CD8-positive, alpha-beta memory T cell (primary cell): Measurements from ENCODE around the gene SFTPB. TPM values are rescaled to one million over a fixed set of nuclear protein-coding genes. Genes with fewer than 3 reads are reported as not detected.
A peak's percentile ranks its signal among the peaks of the same experiment; 100 is the strongest.
"Not testable (repeated sequence)": the region's sequence is repeated elsewhere in the genome, so short reads cannot be mapped to it uniquely, and the experiment has no call there.

Experiments used
- CTCF ChIA-PET: fragments of 350-600 bp; sonication (Branson Sonifier 250); formaldehyde crosslinking; loops from one replicate; lab custom pipeline; 2021; ENCODE audit warnings: antibody characterized with exemption; lab: Charles Lee
- POLR2A ChIA-PET: fragments of 350-600 bp; sonication (Branson Sonifier 250); formaldehyde crosslinking; loops from one replicate; lab custom pipeline; 2021; ENCODE audit warnings: antibody characterized with exemption; lab: Charles Lee
- DNase-seq, 5 donors: peaks; one replicate each; pipeline versions ENCODE4 v3.0.0 to v3.0.0-alpha.2; 2020 to 2022; ENCODE audit warnings: mixed read lengths in 1 of 5
- H3K27ac ChIP-seq: one replicate; pipeline ENCODE4 v1.7.0; 2013; ENCODE audit warnings: low read depth, mild to moderate bottlenecking, low read length, moderate library complexity
- H3K27me3 ChIP-seq: 2 replicates; pipeline ENCODE4 v1.7.0; 2013; ENCODE audit warnings: low read length, mild to moderate bottlenecking; ENCODE audit not compliant: insufficient read depth, poor library complexity, severe bottlenecking
- H3K36me3 ChIP-seq: 2 replicates; pipeline ENCODE4 v1.7.0; 2013; ENCODE audit warnings: mild to moderate bottlenecking, low read length, moderate library complexity; ENCODE audit not compliant: insufficient read depth
- H3K4me1 ChIP-seq: 2 replicates; pipeline ENCODE4 v1.7.0; 2013; ENCODE audit warnings: mild to moderate bottlenecking, low read length, moderate library complexity; ENCODE audit not compliant: insufficient read depth
- H3K4me3 ChIP-seq: 2 replicates; pipeline ENCODE4 v1.7.0; 2013; ENCODE audit warnings: mild to moderate bottlenecking, low read length
- H3K9me3 ChIP-seq: 2 replicates; pipeline ENCODE4 v1.7.0; 2013; ENCODE audit warnings: mild to moderate bottlenecking, low read length
- H3K27ac Mint-ChIP-seq, 8 donors: one replicate each; pipeline ENCODE4 v1.8.0; 2020 to 2021; ENCODE audit warnings: mixed read lengths in 8 of 8, mild to moderate bottlenecking in 6 of 8, inconsistent platforms in 3 of 8, moderate library complexity in 3 of 8
- H3K27me3 Mint-ChIP-seq, 2 donors: one replicate each; pipeline ENCODE4 v1.8.0; 2020 to 2021; ENCODE audit warnings: mixed read lengths in 2 of 2, mild to moderate bottlenecking in 1 of 2, moderate library complexity in 1 of 2
- H3K36me3 Mint-ChIP-seq, 3 donors: one replicate each; pipeline ENCODE4 v1.8.0; 2020 to 2021; ENCODE audit warnings: mixed read lengths in 3 of 3, inconsistent platforms in 1 of 3, mild to moderate bottlenecking in 1 of 3
- H3K4me1 Mint-ChIP-seq, 3 donors: one replicate each; pipeline ENCODE4 v1.8.0; 2020 to 2021; ENCODE audit warnings: mixed read lengths in 3 of 3, inconsistent platforms in 1 of 3, mild to moderate bottlenecking in 1 of 3
- H3K4me3 Mint-ChIP-seq, 7 donors: one replicate each; pipeline ENCODE4 v1.8.0; 2020 to 2021; ENCODE audit warnings: mixed read lengths in 7 of 7, mild to moderate bottlenecking in 6 of 7, moderate library complexity in 4 of 7, inconsistent platforms in 2 of 7
- H3K9me3 Mint-ChIP-seq, 5 donors: one replicate each; pipeline ENCODE4 v1.8.0; 2020 to 2022; ENCODE audit warnings: mixed read lengths in 5 of 5, mild to moderate bottlenecking in 3 of 5, moderate library complexity in 2 of 5, inconsistent platforms in 1 of 5
- polyA plus RNA-seq: library from polyadenylated mRNA; unstranded; fragments of 300-500 nt; fragmentation: Illumina TruSeq; gene quantifications from one replicate; pipeline ENCODE4 v1.2.3, GENCODE V29; 2021
- total RNA-seq, 2 experiments: library from RNA; stranded (reverse); gene quantifications; one replicate each; pipeline ENCODE4 v1.2.3, GENCODE V29; 2021

SFTPB gene
- total and polyA plus RNA-seq, 3 experiments from 2014 or later, result not detected

- Mint-ChIP-seq H3K9me3 (no peaks in the 10 kb centered on the region), H3K36me3 (no peaks in the 10 kb centered on the region), H3K27ac (peak overlapping the region in 2 of 8 donors; percentile 2 to 11), H3K4me1 (no peaks in the 10 kb centered on the region), H3K4me3 (no peak overlapping the region), H3K27me3 (peaks cover 0 to 3% of the 10 kb centered on the region in 2 donors)
- Histone ChIP-seq H3K9me3 (no peaks in the 10 kb centered on the region), H3K4me1 (no peaks in the 10 kb centered on the region), H3K36me3 (no peaks in the 10 kb centered on the region), H3K27ac (no peak overlapping the region), H3K4me3 (no peak overlapping the region), H3K27me3 (no peaks in the 10 kb centered on the region)
- ChIA-PET CTCF (no interaction called here), POLR2A (no interaction called here)
- DNase-seq, result no peak
Observed at GRCh38 chr2:85665264-85665937, 2.6 kb downstream of the SFTPB start.

DNA sequence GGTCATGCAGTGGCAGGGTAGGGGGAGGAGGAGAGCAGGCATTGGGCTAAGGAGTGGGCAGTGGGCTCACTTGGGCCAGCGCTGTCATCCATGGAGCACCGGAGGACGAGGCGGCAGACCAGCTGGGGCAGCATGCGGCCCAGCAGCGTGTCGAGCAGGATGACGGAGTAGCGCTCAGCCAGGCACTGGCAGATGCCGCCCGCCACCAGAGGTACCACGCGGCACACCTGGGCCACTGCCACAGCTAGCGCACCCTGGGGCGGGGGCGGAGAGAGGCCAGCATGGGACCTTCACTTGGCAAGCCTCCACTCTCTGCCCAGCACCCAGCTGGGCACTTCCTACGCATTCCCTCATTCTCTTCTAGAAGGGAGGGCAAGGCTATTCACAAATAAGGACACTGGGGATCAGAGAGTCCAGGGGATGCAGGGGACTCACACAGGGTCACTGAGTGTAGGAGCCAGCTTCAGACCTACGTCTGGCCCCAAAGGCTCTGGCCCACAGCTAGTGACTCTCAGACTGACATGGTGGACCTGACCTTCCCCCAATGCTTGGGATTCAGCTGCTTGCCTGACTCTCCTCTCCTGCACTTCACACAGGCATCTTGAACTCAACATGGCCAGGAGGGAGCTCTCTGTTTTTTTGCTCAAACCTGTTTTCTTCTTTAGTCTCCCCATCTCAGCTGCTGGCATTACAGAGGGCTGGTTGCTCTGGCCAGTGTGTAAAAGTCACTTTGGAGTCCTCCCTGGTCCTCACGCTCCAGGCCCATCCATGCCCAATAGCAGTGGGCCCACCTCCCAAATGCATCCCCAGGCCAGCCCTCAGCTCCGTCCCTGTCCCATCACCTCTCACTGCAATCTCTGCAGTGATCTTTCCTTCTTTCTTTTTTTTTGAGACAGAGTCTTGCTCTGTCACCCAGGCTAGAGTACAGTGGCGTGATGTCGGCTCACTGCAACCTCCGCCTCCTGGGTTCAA lies 4.1 kb downstream of the SFTPB start:
- Mint-ChIP-seq H3K27ac (peak overlapping the region in 2 of 8 donors; percentile 51 to 70), H3K36me3 (peaks cover 0 to 5% (median 0%) of the 10 kb centered on the region in 3 donors), H3K27me3 (peaks cover 0 to 3% of the 10 kb centered on the region in 2 donors), H3K9me3 (no peaks in the 10 kb centered on the region), H3K4me3 (no peak overlapping the region), H3K4me1 (peaks cover 3 to 5% (median 5%) of the 10 kb centered on the region in 3 donors)
- no peaks in the 10 kb centered on the region for H3K27me3 ChIP-seq
- DNase-seq, result no peak
- no peak overlapping the region for H3K4me3 ChIP-seq
- H3K4me1 ChIP-seq, result no peaks in the 10 kb centered on the region
- H3K36me3 ChIP-seq, result no peaks in the 10 kb centered on the region
- H3K27ac ChIP-seq, result no peak overlapping the region
- no peaks in the 10 kb centered on the region for H3K9me3 ChIP-seq
- ChIA-PET POLR2A (no interaction called here), CTCF (interaction anchor here (0.9 kb wide), 1 partner anchor 27 kb away, joined by 3 read pairs; no protein-coding TSS in a partner anchor)

DNA sequence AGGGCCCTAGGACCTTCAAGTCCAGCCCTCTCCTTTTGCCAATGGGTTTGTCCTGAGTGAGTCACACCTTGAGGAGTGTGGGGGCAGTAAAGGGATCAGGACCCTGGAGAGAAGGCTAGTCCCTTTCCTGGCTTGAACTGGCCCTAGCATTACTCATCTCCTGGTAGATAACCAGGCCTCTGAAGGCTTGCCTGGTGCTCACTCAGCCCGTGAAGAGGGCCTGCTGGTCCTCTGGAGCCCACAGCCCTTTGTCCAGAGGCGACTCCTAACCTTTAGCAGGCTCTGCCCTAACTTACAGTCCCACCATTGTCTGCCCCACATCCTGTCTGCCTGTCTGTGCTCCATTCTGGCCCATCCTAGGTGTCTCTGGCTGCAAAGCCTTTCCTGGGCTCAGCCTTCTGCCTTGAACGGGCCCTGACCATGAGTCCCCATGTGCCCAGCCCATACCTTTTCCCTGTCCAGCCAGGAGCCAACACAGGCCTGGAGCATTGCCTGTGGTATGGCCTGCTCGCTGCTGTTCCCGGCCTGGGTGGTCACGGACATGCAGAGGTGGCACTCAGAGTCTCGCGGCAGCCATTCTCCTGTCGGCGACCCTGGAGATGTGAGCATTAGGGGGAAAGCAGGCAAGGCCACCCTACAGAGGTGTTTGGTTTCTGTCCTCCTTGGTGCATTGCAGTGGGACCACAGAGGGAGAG lies 5.0 kb downstream of the SFTPB start:
- H3K4me1 Mint-ChIP-seq, result peaks cover 4 to 7% (median 6%) of the 10 kb centered on the region in 3 donors
- H3K27ac Mint-ChIP-seq, result no peak overlapping the region
- H3K36me3 ChIP-seq, result no peaks in the 10 kb centered on the region
- no peaks in the 10 kb centered on the region for H3K4me1 ChIP-seq
- H3K4me3 Mint-ChIP-seq, result no peak overlapping the region
- no peaks in the 10 kb centered on the region for H3K27me3 ChIP-seq
- H3K9me3 Mint-ChIP-seq, result no peaks in the 10 kb centered on the region
- H3K27me3 Mint-ChIP-seq, result peaks cover 0 to 3% of the 10 kb centered on the region in 2 donors
- H3K27ac ChIP-seq, result no peak overlapping the region
- ChIA-PET POLR2A (no interaction called here), CTCF (interaction anchor here (1.5 kb wide), 1 partner anchor 15 kb away, joined by 4 read pairs; no protein-coding TSS in a partner anchor)
- peaks cover 0 to 9% (median 0%) of the 10 kb centered on the region in 3 donors for H3K36me3 Mint-ChIP-seq
- H3K9me3 ChIP-seq, result no peaks in the 10 kb centered on the region
- no peak overlapping the region for H3K4me3 ChIP-seq
- DNase-seq, result no peak

DNA sequence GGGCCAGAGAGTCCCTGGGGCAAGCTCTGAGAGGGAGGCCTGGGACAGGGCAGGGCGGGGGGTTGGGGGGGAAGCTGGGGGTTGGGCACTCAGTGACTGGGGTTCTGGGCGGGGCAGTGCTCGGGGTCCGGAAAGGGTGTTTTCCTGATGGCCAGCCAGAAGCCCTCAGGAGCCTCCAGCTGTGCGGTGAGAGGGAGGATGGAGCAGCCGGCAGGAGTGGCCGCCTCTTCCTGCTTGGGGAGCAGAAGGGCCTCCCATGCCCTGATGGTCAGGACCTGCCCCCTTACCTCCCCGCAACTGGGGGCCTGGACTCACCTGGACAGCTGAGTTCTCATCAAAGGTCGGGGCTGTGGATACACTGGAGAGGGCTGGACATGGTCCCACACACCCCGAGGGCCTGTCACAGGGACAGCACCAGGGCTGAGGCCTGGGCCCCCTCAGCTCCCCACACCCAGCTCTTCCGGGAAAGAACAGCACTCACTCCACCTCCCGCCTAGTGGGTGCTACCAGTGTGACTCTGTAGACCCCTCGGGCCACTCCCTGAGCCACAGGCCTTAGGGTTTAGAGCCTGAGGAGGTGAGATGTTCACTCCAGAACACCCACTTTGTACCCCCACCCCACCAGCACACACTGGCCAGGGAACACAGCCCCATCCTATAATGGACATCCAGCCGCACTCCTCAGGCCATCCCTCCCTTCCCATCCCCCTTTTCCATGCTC lies 6.7 kb downstream of the SFTPB start:
- Histone ChIP-seq H3K4me3 (no peak overlapping the region), H3K27me3 (no peaks in the 10 kb centered on the region), H3K27ac (no peak overlapping the region), H3K36me3 (peaks cover under 1% of the 10 kb centered on the region), H3K9me3 (no peaks in the 10 kb centered on the region), H3K4me1 (no peaks in the 10 kb centered on the region)
- no peak for DNase-seq
- no peak overlapping the region for H3K4me3 Mint-ChIP-seq
- H3K4me1 Mint-ChIP-seq, result peaks cover 4 to 7% (median 6%) of the 10 kb centered on the region in 3 donors
- ChIA-PET POLR2A (no interaction called here), CTCF (interaction anchor here (1.5 kb wide), 1 partner anchor 17 kb away, joined by 4 read pairs; no protein-coding TSS in a partner anchor)
- H3K27me3 Mint-ChIP-seq, result peaks cover 0 to 3% of the 10 kb centered on the region in 2 donors
- no peaks in the 10 kb centered on the region for H3K9me3 Mint-ChIP-seq
- no peak overlapping the region for H3K27ac Mint-ChIP-seq
- H3K36me3 Mint-ChIP-seq, result peaks cover 0 to 20% (median 0%) of the 10 kb centered on the region in 3 donors

- Histone ChIP-seq H3K9me3 (no peaks in the 10 kb centered on the region), H3K27ac (no peak overlapping the region), H3K36me3 (peaks cover 4% of the 10 kb centered on the region), H3K4me3 (no peak overlapping the region), H3K27me3 (no peaks in the 10 kb centered on the region), H3K4me1 (no peaks in the 10 kb centered on the region)
- Mint-ChIP-seq H3K4me1 (peaks cover 4 to 7% (median 6%) of the 10 kb centered on the region in 3 donors), H3K4me3 (no peak overlapping the region), H3K36me3 (peaks cover 0 to 26% (median 3%) of the 10 kb centered on the region in 3 donors), H3K9me3 (no peaks in the 10 kb centered on the region), H3K27me3 (peaks cover 0 to under 1% of the 10 kb centered on the region in 2 donors), H3K27ac (no peak overlapping the region)
- ChIA-PET POLR2A (no interaction called here), CTCF (no interaction called here)
- no peak for DNase-seq
Observed at GRCh38 chr2:85660725-85661124, 7.3 kb downstream of the SFTPB start.

DNA sequence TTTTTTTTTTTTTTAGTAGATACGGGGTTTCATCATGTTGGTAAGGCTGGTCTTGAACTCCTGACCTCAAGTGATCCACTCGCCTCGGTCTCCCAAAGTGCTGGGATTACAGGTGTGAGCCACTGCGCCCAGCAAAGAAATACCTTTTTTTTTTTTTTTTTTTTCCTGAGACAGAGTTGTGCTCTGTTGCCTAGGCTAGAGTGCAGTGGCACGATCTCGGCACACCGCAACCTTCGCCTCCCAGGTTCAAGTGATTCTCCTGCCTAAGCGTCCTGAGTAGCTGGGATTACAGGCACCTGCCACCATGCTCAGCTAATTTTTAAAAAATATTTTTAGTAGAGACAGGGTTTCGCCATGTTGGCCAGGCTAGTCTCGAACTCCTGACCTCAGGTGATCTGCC lies 7.7 kb downstream of the SFTPB start:
- CTCF ChIA-PET, result interaction anchor here (2.9 kb wide), 1 partner anchor 23 kb away, joined by 15 read pairs; no protein-coding TSS in a partner anchor
- H3K9me3 ChIP-seq, POLR2A ChIA-PET, H3K4me3 ChIP-seq, H3K4me1 ChIP-seq, H3K36me3 ChIP-seq, H3K27me3 Mint-ChIP-seq, H3K27ac Mint-ChIP-seq, H3K4me1 Mint-ChIP-seq, H3K27ac ChIP-seq, H3K9me3 Mint-ChIP-seq, H3K27me3 ChIP-seq, DNase-seq, H3K4me3 Mint-ChIP-seq: not testable (repeated sequence)
- H3K36me3 Mint-ChIP-seq, result peaks cover 0 to 28% (median 3%) of the 10 kb centered on the region in 3 donors

DNA sequence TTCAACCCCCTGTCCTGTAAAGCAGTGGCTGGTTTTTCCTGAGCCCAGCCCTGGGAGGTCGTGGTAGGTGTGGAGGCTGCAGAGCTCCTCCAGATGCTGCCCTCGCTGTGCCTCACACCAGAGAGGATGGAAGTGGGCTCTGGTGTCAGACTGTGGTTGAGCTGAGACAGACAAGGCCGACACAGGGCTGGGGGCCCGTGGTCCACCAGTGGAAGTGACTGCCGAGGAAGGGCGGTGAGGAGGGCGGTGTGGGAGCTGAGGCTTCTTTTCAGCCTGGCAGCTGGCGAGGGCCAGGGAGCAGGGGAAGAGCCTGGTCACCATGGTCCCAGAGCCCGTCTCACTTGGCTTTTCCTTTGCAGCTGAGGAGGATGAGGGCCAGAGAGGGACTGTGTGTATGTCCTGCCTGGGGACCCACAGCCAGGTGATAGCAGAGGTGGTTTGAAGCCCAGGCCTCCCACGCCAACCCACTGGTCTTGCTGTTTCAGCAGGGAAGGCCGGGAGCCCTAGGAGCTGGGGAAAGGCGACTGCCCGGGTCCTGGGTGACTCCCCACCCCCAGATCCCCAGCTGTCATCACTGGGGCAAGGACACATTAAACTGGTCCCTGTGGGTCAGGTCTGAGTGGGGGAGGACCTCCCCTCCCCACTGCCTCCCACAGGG lies 8.5 kb downstream of the SFTPB start:
- Mint-ChIP-seq H3K27me3 (no peaks in the 10 kb centered on the region), H3K4me3 (no peak overlapping the region), H3K4me1 (peaks cover 4 to 7% (median 6%) of the 10 kb centered on the region in 3 donors), H3K36me3 (peaks cover 0 to 31% (median 4%) of the 10 kb centered on the region in 3 donors), H3K27ac (peak overlapping the region in 2 of 8 donors; percentile 32 to 60), H3K9me3 (no peaks in the 10 kb centered on the region)
- Histone ChIP-seq H3K4me3 (no peak overlapping the region), H3K9me3 (no peaks in the 10 kb centered on the region), H3K36me3 (peaks cover 4% of the 10 kb centered on the region), H3K4me1 (no peaks in the 10 kb centered on the region), H3K27me3 (no peaks in the 10 kb centered on the region), H3K27ac (no peak overlapping the region)
- DNase-seq, result no peak
- CTCF ChIA-PET, result interaction anchor here (0.9 to 2.9 kb wide), 2 partner anchors 22 to 70 kb away, joined by 3 to 15 read pairs; no protein-coding TSS in a partner anchor
- POLR2A ChIA-PET, result no interaction called here
